HEK293 (cell line): Measurements from ENCODE around the gene BTBD17.

Source experiments
- CTCF ChIA-PET: fragments of 350-600 bp; formaldehyde crosslinking; extraction: SDS; loops from one replicate; lab custom pipeline; 2021; ENCODE audit warnings: antibody characterized with exemption; lab: Yijun Ruan, JAX
- POLR2A ChIA-PET: fragments of 300-600 bp; formaldehyde crosslinking; extraction: SDS; loops from one replicate; lab custom pipeline; 2020; ENCODE audit warnings: antibody characterized with exemption, inconsistent platforms; lab: Yijun Ruan, JAX
- H3K27ac ChIP-seq: fragments of 200-500 bp; sonication (Bioruptor generic); 2 replicates; pipeline ENCODE4 v1.5.1; 2014; ENCODE audit warnings: low read depth, low read length, control low read depth, inconsistent platforms; ENCODE audit errors: extremely low read depth
- H3K36me3 ChIP-seq, 2 experiments: fragments of 200-500 bp in 1 of 2; sonication (Bioruptor generic) in 1 of 2; 1 replicate in 1 of 2; 2 replicates in 1 of 2; pipeline ENCODE4 v1.5.1; 2014 to 2017; ENCODE audit warnings: inconsistent platforms in 2 of 2, low read length in 2 of 2; ENCODE audit not compliant: control insufficient read depth in 2 of 2, insufficient read depth in 1 of 2
- H3K4me1 ChIP-seq: fragments of 200-500 bp; sonication (Bioruptor generic); 2 replicates; pipeline ENCODE4 v1.5.1; 2014; ENCODE audit warnings: mild to moderate bottlenecking, low read length, inconsistent platforms; ENCODE audit not compliant: control insufficient read depth, insufficient read depth
- H3K4me3 ChIP-seq: 2 replicates; pipeline ENCODE4 v1.5.1; 2011; ENCODE audit warnings: low read depth, mild to moderate bottlenecking, control low read depth, low read length, moderate library complexity
- H3K9me3 ChIP-seq: fragments of 200-500 bp; sonication (Bioruptor generic); 2 replicates; pipeline ENCODE4 v1.5.1; 2014; ENCODE audit warnings: low read depth, low read length, inconsistent platforms; ENCODE audit not compliant: control insufficient read depth, insufficient read depth
- SP7 ChIP-seq: fragments of 450-650 bp; formaldehyde crosslinking; IDR thresholded peaks from 2 replicates; pipeline ENCODE4 v1.5.1; 2016; ENCODE audit warnings: missing biosample characterization, missing genetic modification characterization
- YY2 ChIP-seq: fragments of 450-650 bp; formaldehyde crosslinking; IDR thresholded peaks from 2 replicates; pipeline ENCODE4 v1.5.1; 2016; ENCODE audit warnings: missing biosample characterization, missing genetic modification characterization
- ZBTB26 ChIP-seq: fragments of 450-650 bp; formaldehyde crosslinking; optimal IDR thresholded peaks from 2 replicates; pipeline ENCODE3; 2016; ENCODE audit warnings: missing biosample characterization, mild to moderate bottlenecking, missing genetic modification characterization
- ZBTB48 ChIP-seq: fragments of 450-650 bp; formaldehyde crosslinking; IDR thresholded peaks from 2 replicates; pipeline ENCODE4 v1.5.1; 2016; ENCODE audit warnings: missing biosample characterization, missing genetic modification characterization
- ZNF16 ChIP-seq: fragments of 450-650 bp; formaldehyde crosslinking; IDR thresholded peaks from 2 replicates; pipeline ENCODE4 v1.5.1; 2016; ENCODE audit warnings: low read depth, missing biosample characterization, missing genetic modification characterization
- ZNF37A ChIP-seq: fragments of 450-650 bp; IDR thresholded peaks from 2 replicates; pipeline ENCODE4 v1.5.1; 2018; ENCODE audit warnings: missing biosample characterization, missing genetic modification characterization
- ZNF501 ChIP-seq: fragments of 450-650 bp; formaldehyde crosslinking; IDR thresholded peaks from 2 replicates; pipeline ENCODE4 v1.5.1; 2016; ENCODE audit warnings: missing biosample characterization, missing genetic modification characterization
- ZNF610 ChIP-seq: fragments of 450-650 bp; formaldehyde crosslinking; IDR thresholded peaks from 2 replicates; pipeline ENCODE4 v1.5.1; 2016; ENCODE audit warnings: missing biosample characterization, missing genetic modification characterization, borderline replicate concordance
- ZNF837 ChIP-seq: fragments of 450-650 bp; formaldehyde crosslinking; IDR thresholded peaks from 2 replicates; pipeline ENCODE4 v1.5.1; 2016; ENCODE audit warnings: missing biosample characterization, missing genetic modification characterization
- TF ChIP-seq, protein P1 (sequence below): fragments of 450-650 bp; formaldehyde crosslinking; IDR thresholded peaks from 2 replicates; pipeline ENCODE4 v1.5.1; 2016; ENCODE audit warnings: missing biosample characterization, missing genetic modification characterization, low read depth
- TF ChIP-seq, protein P2 (sequence below): fragments of 450-650 bp; formaldehyde crosslinking; IDR thresholded peaks from 2 replicates; pipeline ENCODE4 v1.5.1; 2016; ENCODE audit warnings: missing biosample characterization, missing genetic modification characterization
- TF ChIP-seq, protein P3 (sequence below): fragments of 450-650 bp; formaldehyde crosslinking; IDR thresholded peaks from 2 replicates; pipeline ENCODE4 v1.5.1; 2016; ENCODE audit warnings: missing biosample characterization, missing genetic modification characterization, low read depth
- TF ChIP-seq, protein P4 (sequence below): fragments of 450-650 bp; formaldehyde crosslinking; IDR thresholded peaks from 2 replicates; pipeline ENCODE4 v1.5.1; 2016; ENCODE audit warnings: missing biosample characterization, missing genetic modification characterization

Gene BTBD17

DNA sequence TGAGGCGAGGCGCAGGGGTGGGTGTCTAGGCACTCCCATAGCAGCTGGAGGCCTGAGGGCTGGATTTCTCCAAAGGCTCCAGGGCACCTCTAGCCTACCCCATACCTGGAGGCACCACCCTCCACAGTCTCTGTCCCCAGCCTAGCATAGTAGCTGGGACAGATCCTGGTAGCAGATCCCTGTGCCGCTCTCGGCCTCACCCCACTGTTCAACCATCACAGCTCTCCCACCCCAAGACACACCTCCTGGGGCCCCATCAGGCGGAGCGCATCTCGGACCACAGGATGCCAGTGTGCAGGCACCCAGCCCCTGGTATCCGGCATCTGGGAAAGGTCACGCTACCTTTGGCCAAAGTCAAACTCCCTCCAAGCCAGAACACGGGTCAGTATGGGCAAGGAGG lies 7.1 kb downstream of the BTBD17 start:
- Histone ChIP-seq H3K27ac (no peak overlapping the region), H3K9me3 (no peaks in the 10 kb centered on the region), H3K4me3 (no peak overlapping the region), H3K4me1 (no peaks in the 10 kb centered on the region), H3K36me3 (no peaks in the 10 kb centered on the region)
- POLR2A ChIA-PET, result interaction anchor here (0.6 kb wide), 1 partner anchor 26 kb away, joined by 3 read pairs; no protein-coding TSS in a partner anchor
- TF ChIP-seq ZNF610 (tag by site-specific recombination), result no peak
- no peak for TF ChIP-seq ZNF501 (tag by site-specific recombination)
- TF ChIP-seq, protein P1, sequence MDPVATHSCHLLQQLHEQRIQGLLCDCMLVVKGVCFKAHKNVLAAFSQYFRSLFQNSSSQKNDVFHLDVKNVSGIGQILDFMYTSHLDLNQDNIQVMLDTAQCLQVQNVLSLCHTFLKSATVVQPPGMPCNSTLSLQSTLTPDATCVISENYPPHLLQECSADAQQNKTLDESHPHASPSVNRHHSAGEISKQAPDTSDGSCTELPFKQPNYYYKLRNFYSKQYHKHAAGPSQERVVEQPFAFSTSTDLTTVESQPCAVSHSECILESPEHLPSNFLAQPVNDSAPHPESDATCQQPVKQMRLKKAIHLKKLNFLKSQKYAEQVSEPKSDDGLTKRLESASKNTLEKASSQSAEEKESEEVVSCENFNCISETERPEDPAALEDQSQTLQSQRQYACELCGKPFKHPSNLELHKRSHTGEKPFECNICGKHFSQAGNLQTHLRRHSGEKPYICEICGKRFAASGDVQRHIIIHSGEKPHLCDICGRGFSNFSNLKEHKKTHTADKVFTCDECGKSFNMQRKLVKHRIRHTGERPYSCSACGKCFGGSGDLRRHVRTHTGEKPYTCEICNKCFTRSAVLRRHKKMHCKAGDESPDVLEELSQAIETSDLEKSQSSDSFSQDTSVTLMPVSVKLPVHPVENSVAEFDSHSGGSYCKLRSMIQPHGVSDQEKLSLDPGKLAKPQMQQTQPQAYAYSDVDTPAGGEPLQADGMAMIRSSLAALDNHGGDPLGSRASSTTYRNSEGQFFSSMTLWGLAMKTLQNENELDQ (tag by site-specific recombination), result no peak
- no peak for TF ChIP-seq YY2
- TF ChIP-seq ZNF37A (tag by site-specific recombination), result no peak
- TF ChIP-seq SP7 (tag by site-specific recombination), result no peak
- no peak for TF ChIP-seq ZNF16 (tag by site-specific recombination)
- TF ChIP-seq, all 188 proteins: peak for 0
- CTCF ChIA-PET, result interaction anchor here (0.8 to 1.1 kb wide), 2 partner anchors 17 to 50 kb away, joined by 3 to 5 read pairs; no protein-coding TSS in a partner anchor

DNA sequence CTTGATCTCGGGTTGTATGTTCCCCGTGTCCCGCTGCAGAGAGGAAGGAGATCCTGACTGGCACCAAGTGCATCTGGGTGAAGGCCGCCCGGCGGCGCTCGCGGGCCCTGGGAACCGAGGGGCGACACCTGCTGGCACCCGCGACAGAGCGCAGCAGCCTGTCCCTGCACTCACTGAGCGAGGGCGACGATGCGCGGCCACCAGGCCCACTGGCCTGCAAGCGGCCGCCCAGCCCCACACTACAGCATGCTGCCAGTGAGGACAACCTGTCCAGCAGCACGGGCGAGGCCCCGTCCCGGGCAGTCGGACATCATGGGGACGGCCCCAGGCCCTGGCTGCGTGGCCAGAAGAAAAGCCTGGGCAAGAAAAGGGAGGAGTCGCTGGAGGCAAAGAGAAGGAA lies 7.5 kb downstream of the BTBD17 start:
- Histone ChIP-seq H3K9me3 (no peaks in the 10 kb centered on the region), H3K4me1 (no peaks in the 10 kb centered on the region), H3K4me3 (no peak overlapping the region), H3K36me3 (no peaks in the 10 kb centered on the region), H3K27ac (no peak overlapping the region)
- POLR2A ChIA-PET, result no interaction called here
- CTCF ChIA-PET, result interaction anchor here (0.8 to 3.6 kb wide), 2 partner anchors 8 to 50 kb away, joined by 3 to 20 read pairs; partner anchors contain the start of gene BTBD17
- TF ChIP-seq ZBTB48 (tag by site-specific recombination), result no peak
- TF ChIP-seq, protein P2, sequence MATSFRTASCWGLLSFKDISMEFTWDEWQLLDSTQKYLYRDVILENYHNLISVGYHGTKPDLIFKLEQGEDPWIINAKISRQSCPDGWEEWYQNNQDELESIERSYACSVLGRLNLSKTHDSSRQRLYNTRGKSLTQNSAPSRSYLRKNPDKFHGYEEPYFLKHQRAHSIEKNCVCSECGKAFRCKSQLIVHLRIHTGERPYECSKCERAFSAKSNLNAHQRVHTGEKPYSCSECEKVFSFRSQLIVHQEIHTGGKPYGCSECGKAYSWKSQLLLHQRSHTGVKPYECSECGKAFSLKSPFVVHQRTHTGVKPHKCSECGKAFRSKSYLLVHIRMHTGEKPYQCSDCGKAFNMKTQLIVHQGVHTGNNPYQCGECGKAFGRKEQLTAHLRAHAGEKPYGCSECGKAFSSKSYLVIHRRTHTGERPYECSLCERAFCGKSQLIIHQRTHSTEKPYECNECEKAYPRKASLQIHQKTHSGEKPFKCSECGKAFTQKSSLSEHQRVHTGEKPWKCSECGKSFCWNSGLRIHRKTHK (tag by site-specific recombination), result no peak
- peak; percentile 13 for TF ChIP-seq ZBTB26
- TF ChIP-seq, protein P3, sequence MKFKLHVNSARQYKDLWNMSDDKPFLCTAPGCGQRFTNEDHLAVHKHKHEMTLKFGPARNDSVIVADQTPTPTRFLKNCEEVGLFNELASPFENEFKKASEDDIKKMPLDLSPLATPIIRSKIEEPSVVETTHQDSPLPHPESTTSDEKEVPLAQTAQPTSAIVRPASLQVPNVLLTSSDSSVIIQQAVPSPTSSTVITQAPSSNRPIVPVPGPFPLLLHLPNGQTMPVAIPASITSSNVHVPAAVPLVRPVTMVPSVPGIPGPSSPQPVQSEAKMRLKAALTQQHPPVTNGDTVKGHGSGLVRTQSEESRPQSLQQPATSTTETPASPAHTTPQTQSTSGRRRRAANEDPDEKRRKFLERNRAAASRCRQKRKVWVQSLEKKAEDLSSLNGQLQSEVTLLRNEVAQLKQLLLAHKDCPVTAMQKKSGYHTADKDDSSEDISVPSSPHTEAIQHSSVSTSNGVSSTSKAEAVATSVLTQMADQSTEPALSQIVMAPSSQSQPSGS (tag by site-specific recombination), result no peak
- TF ChIP-seq, protein P4, sequence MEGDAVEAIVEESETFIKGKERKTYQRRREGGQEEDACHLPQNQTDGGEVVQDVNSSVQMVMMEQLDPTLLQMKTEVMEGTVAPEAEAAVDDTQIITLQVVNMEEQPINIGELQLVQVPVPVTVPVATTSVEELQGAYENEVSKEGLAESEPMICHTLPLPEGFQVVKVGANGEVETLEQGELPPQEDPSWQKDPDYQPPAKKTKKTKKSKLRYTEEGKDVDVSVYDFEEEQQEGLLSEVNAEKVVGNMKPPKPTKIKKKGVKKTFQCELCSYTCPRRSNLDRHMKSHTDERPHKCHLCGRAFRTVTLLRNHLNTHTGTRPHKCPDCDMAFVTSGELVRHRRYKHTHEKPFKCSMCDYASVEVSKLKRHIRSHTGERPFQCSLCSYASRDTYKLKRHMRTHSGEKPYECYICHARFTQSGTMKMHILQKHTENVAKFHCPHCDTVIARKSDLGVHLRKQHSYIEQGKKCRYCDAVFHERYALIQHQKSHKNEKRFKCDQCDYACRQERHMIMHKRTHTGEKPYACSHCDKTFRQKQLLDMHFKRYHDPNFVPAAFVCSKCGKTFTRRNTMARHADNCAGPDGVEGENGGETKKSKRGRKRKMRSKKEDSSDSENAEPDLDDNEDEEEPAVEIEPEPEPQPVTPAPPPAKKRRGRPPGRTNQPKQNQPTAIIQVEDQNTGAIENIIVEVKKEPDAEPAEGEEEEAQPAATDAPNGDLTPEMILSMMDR, result peak; percentile 76; the same call in 1 of the 2 replicates
- TF ChIP-seq ZNF837 (tag by site-specific recombination), result no peak
